IPS-20b (cell line): ENCODE results near the gene RBMX.

Experiments used
- H3K27ac ChIP-seq: one replicate; pipeline ENCODE4 v1.5.1; 2013; ENCODE audit warnings: low read length
- H3K27me3 ChIP-seq: 2 replicates; pipeline ENCODE4 v1.6.1; 2013; ENCODE audit warnings: mild to moderate bottlenecking, low read length, inconsistent platforms; ENCODE audit not compliant: insufficient read depth
- H3K36me3 ChIP-seq: 2 replicates; pipeline ENCODE4 v1.6.1; 2013; ENCODE audit warnings: low read depth, mild to moderate bottlenecking, inconsistent platforms, low read length, moderate library complexity; ENCODE audit not compliant: insufficient read depth
- H3K4me1 ChIP-seq: 2 replicates; pipeline ENCODE4 v1.6.1; 2013; ENCODE audit warnings: mild to moderate bottlenecking, control low read depth, inconsistent platforms, low read length, moderate library complexity; ENCODE audit not compliant: insufficient read depth
- H3K4me3 ChIP-seq: 2 replicates; pipeline ENCODE4 v1.5.1; 2013; ENCODE audit warnings: mild to moderate bottlenecking, low read length, inconsistent platforms
- H3K9ac ChIP-seq: 2 replicates; pipeline ENCODE4 v1.6.1; 2013; ENCODE audit warnings: low read depth, mild to moderate bottlenecking, inconsistent platforms, low read length, moderate library complexity
- H3K9me3 ChIP-seq: 2 replicates; pipeline ENCODE4 v1.6.1; 2013; ENCODE audit warnings: mild to moderate bottlenecking, low read depth, low read length, inconsistent platforms; ENCODE audit not compliant: insufficient read depth

Gene RBMX

DNA sequence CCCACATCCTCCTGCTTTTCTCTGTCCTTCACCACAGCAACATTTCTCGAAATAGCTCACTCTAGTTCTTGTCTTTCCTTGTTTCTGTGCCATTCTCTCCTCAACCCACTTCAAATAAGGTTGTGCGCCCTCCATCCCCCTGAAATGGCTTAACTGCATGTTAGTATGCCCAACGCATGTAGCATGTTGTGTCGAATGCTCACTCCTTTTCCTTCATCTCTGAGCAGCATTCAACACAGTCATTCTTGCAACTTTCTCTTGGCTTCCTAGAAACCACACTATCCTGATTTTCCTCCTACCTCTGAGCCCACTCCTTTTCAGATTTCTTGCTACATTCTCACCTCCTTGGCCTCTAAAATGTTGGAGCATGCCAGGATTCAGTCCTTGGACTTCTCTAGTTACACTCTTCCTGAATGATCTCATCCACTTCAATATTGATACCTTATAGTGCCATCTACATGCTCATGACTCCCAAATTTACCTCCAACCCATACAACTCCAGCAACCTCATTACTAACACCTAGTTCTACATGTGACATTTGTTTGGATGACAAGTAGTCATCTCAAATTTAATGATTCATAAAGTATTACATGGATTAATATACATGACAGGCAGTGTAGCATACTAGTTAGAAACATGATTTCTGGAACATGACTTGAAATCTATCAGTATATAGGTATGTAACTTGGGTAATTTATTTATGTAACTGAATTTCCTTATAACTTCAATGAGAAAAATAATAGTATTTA, 22.3 kb downstream of the RBMX start:
- H3K9me3 ChIP-seq = no peaks in the 10 kb centered on the region
- H3K4me3 ChIP-seq = no peak overlapping the region
- H3K36me3 ChIP-seq = peaks cover 30% of the 10 kb centered on the region
- H3K27me3 ChIP-seq = no peaks in the 10 kb centered on the region
- no peak overlapping the region for H3K9ac ChIP-seq
- H3K27ac ChIP-seq = no peak overlapping the region
- no peaks in the 10 kb centered on the region for H3K4me1 ChIP-seq

DNA sequence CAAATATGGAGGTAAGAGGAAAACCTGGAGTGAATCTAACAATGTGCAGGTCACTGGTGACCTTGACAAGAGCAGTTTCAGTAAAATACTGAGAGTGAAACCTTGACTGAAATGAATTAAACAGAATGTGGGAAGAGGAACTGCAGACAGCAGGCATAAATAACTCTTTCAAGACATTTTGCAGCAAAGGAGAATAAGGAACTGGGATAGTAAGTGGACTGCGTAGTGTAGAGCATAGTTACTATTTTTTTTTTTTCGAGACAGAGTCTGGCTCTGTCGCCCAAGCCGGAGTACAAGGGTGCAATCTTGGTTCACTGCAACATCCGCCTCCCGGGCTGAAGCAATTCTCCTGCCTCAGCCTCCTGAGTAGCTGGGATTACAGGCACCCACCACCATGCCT, 24.0 kb downstream of the RBMX start:
- no peak overlapping the region for H3K9ac ChIP-seq
- H3K4me1 ChIP-seq = no peaks in the 10 kb centered on the region
- H3K36me3 ChIP-seq = peaks cover 17% of the 10 kb centered on the region; the same call in 1 of the 2 replicates
- no peaks in the 10 kb centered on the region for H3K27me3 ChIP-seq
- H3K4me3 ChIP-seq = no peak overlapping the region
- no peaks in the 10 kb centered on the region for H3K9me3 ChIP-seq
- no peak overlapping the region for H3K27ac ChIP-seq

DNA sequence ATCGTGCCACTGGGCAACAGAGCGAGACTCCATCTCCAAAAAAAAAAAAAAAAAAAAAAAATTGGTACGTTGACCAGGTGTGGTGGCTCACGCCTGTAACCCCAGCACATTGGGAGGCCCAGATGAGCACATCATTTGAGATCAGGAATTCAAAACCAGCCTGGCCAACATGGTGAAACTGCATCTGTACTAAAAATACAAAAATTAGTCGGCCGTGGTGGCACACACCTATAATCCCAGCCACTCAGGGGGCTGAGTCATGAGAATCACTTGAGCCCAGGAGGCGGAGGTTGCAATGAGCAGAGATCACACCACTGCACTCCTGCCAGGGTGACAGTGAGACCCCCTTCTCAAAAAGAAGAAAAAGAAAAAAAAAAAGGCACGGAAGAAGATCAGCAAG, 24.5 kb downstream of the RBMX start:
- Histone ChIP-seq H3K27me3 (no peaks in the 10 kb centered on the region), H3K4me1 (no peaks in the 10 kb centered on the region), H3K9me3 (no peaks in the 10 kb centered on the region), H3K9ac (no peak overlapping the region), H3K27ac (no peak overlapping the region), H3K4me3 (no peak overlapping the region), H3K36me3 (peaks cover 12% of the 10 kb centered on the region; the same call in 1 of the 2 replicates)

DNA sequence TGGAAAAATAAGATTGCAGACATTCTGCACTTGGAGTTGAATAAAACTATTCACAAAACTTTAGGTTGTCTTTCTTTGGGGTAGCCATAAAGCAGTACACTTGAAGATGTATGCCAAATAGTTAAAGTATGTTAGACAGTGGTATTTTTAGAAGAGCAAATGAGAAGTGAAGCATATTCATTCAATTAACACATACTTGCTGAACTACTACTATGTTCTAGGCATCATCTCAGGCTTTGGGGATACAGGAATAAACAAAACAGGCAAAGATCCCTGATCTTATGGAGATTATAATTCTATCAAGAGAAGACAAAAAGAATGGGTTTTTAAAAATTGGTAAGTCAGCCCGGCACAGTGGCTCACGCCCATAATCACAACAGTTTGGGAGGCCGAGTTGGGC, 29.0 kb downstream of the RBMX start:
- H3K9me3 ChIP-seq = no peaks in the 10 kb centered on the region
- no peak overlapping the region for H3K9ac ChIP-seq
- no peaks in the 10 kb centered on the region for H3K4me1 ChIP-seq
- H3K4me3 ChIP-seq = no peak overlapping the region
- H3K27me3 ChIP-seq = no peaks in the 10 kb centered on the region
- H3K36me3 ChIP-seq = peaks cover 11% of the 10 kb centered on the region; the same call in 1 of the 2 replicates
- no peak overlapping the region for H3K27ac ChIP-seq

DNA sequence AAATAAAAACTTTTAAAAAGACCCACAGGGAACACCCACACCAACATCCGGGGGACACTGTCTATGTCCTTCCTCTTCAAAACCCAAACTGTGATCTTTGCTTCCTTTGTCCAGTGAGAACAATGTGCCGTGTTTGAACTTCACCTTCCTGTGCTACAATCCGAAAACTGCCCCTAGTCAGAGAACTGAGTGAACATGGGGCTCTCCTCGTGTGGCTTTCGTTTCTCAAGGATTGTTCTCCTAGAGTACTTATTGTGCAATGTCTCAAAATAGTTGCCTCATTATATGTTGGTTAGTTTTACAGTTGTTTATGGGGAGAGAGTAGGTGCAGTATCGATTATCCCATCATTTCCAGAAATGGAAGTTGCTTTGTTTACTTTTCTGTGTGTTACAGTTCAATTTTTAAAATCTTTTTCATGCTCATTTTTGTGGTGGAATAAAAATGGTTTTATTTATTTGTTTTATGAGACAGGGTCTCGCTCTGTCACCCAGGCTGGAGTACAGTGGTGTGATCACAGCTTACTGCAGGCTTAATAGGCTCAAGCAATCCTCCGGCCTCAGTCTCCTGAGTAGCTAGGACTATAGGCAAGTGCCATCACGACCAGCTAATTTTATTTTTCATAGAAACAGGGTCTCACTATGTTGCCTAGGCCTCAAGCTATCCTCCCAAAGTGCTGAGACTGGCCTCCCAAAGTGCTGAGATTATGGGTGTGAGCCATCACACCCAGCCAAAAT, 29.9 kb downstream of the RBMX start:
- Histone ChIP-seq H3K4me1 (no peaks in the 10 kb centered on the region), H3K36me3 (peaks cover 11% of the 10 kb centered on the region; the same call in 1 of the 2 replicates), H3K27ac (no peak overlapping the region), H3K9ac (no peak overlapping the region), H3K27me3 (no peaks in the 10 kb centered on the region), H3K4me3 (no peak overlapping the region), H3K9me3 (no peaks in the 10 kb centered on the region)

DNA sequence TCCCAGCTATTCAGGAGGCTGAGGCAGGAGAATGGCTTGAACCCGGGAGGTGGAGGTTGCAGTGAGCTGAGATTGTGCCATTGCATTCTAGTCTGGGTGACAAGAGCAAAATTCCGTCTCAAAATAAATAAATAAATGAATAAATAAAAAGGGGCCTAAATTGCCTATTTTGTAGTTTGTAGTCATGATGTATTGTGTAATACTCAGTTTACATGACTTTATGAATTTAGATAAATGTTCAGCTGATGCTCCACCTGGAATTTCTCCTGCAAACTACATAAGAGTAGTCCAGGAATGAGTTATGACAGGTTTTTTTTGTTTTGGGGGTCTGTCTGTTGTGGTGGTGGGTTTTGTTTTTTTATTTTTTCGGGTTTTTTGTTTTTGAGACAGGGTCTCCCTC, 31.1 kb downstream of the RBMX start:
- Histone ChIP-seq H3K36me3 (peaks cover 9% of the 10 kb centered on the region; the same call in 1 of the 2 replicates), H3K27me3 (no peaks in the 10 kb centered on the region), H3K4me3 (no peak overlapping the region), H3K27ac (no peak overlapping the region), H3K9ac (no peak overlapping the region), H3K9me3 (no peaks in the 10 kb centered on the region), H3K4me1 (no peaks in the 10 kb centered on the region)

DNA sequence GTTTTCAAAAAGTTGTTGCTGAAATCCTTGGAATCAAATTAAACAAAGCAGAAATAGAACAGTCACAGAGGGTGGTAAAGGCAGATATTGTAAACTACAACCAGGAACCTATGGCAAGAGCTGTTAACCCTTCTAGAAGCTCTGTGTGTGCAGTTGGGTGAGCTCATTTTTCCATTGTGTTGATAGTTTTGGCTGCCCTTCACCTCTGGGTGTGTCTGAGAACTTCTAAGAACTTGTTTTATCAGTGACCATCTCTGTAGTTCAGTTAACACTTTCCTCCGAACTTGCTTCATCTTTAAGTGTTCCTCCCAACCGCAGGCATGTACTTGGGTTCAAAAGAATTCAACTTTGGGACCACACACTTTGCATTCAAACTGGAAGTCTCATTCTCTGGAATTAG, 32.7 kb downstream of the RBMX start:
- Histone ChIP-seq H3K27ac (no peak overlapping the region), H3K9ac (no peak overlapping the region), H3K9me3 (no peaks in the 10 kb centered on the region)

DNA sequence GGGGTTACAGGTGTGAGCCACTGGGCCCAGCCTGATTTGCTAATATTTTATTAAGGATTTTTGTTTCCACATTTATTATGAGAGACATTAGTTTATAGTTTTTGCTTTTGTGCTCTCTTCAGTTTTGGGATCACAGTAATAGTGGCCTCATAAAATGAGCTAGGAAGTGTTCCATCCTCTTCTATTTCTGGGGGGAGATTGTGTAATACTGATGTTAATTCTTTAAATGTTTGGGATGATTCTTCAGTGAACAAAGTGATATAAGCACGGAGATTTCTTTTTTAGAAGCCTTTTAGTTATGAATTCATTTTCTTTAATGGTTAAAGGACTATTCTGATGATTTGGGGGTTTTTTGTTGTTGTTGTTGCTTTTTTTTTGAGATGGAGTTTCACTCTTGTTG, 41.3 kb downstream of the RBMX start:
- no peaks in the 10 kb centered on the region for H3K27me3 ChIP-seq
- H3K4me3 ChIP-seq = no peak overlapping the region
- H3K27ac ChIP-seq = no peak overlapping the region
- H3K9ac ChIP-seq = no peak overlapping the region
- H3K4me1 ChIP-seq = no peaks in the 10 kb centered on the region
- H3K9me3 ChIP-seq = no peaks in the 10 kb centered on the region
- H3K36me3 ChIP-seq = no peaks in the 10 kb centered on the region

More for the DNA sequence above, 32.7 kb downstream of the RBMX start:
- Histone ChIP-seq H3K27me3 (no peaks in the 10 kb centered on the region), H3K36me3 (peaks cover 8% of the 10 kb centered on the region; the same call in 1 of the 2 replicates), H3K4me3 (no peak overlapping the region), H3K4me1 (no peaks in the 10 kb centered on the region)

DNA sequence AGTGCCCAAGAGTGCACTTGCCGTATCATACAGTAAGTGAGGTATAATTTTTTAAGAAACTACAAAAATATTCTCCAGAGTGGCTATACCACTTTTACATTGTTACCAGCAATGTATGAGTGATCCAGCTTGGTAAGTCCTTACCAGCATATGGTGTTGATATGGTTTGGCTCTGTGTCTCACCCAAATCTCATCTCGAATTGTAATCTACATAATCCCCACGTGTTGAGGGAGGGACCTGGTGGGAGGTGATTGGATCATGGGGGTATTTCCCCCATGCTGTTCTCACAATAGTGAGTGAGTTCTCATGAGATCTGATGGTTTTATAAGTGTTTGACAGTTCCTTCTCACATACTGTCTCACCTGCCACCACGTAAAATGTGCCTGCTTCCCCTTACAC, 44.8 kb downstream of the RBMX start:
- Histone ChIP-seq H3K4me3 (no peak overlapping the region), H3K9me3 (no peaks in the 10 kb centered on the region), H3K27me3 (no peaks in the 10 kb centered on the region)

DNA sequence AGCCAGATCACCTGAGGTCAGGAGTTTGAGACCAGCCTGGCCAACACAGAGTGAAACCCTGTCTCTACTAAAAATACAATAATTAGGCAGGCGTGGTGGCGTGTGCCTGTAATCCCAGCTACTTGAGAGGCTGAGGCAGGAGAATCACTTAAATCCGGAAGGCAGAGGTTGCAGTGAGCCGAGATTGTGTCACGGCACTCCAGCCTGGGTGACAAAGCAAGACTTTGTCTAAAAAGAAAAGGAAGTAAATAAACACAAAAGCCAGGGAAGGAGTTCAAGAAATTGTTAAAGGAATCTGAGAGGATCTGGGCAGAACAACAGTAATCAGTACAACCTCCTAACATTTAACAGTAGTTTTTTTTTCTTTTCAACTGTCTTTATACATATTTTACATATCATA, 51.1 kb downstream of the RBMX start:
- no peaks in the 10 kb centered on the region for H3K27me3 ChIP-seq
- H3K4me1 ChIP-seq = no peaks in the 10 kb centered on the region
- no peak overlapping the region for H3K9ac ChIP-seq
- H3K4me3 ChIP-seq = no peak overlapping the region
- no peaks in the 10 kb centered on the region for H3K36me3 ChIP-seq
- no peak overlapping the region for H3K27ac ChIP-seq
- no peaks in the 10 kb centered on the region for H3K9me3 ChIP-seq

More for the DNA sequence above, 44.8 kb downstream of the RBMX start:
- no peaks in the 10 kb centered on the region for H3K36me3 ChIP-seq
- no peaks in the 10 kb centered on the region for H3K4me1 ChIP-seq
- H3K27ac ChIP-seq = no peak overlapping the region
- H3K9ac ChIP-seq = no peak overlapping the region

DNA sequence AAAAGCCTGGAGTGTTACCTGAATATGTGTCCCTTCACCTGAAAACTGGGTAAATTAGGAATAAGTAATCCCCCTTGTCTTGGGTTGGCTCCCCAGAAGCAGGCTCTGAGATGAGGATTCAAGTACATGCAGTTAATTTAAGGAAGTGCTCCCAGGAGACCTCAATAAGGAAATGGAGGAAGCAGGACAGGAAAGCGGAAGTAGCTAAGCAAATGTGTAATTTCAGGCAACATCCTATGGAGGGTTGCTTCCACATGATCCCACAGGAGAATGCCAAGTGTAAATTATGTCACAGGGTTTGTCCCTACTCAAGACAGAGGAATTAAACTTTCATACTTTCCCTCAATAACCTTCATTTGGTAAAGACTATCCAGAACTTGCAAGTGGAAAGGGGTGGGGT, 51.7 kb downstream of the RBMX start:
- Histone ChIP-seq H3K4me3 (no peak overlapping the region), H3K27me3 (no peaks in the 10 kb centered on the region), H3K36me3 (no peaks in the 10 kb centered on the region), H3K9ac (no peak overlapping the region), H3K9me3 (no peaks in the 10 kb centered on the region), H3K27ac (no peak overlapping the region), H3K4me1 (no peaks in the 10 kb centered on the region)

DNA sequence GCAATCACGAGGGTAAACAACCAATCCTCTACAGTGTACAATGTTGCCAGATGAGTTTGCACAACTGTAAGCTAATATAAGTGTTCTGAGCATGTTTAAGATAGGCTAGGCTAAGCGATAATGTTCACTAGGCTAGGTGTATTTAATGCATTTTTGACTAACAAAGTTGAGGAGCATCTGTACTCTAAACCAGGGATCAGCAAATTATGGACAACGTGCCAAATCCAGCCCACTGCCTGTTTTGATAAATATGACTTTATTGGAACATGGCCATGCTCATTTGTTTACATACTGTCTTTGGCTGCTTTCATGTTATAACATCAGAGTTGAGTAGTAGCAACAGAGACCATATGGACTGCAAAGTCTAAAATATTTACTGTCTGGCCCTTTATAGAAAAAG, 53.5 kb downstream of the RBMX start:
- Histone ChIP-seq H3K4me3 (no peak overlapping the region), H3K9me3 (no peaks in the 10 kb centered on the region)

More for the DNA sequence above, 53.5 kb downstream of the RBMX start:
- no peaks in the 10 kb centered on the region for H3K27me3 ChIP-seq
- H3K36me3 ChIP-seq = no peaks in the 10 kb centered on the region
- no peak overlapping the region for H3K27ac ChIP-seq
- H3K9ac ChIP-seq = no peak overlapping the region
- no peaks in the 10 kb centered on the region for H3K4me1 ChIP-seq
